ENCODE data around the gene EHD2. TPM values are rescaled to one million over a fixed set of nuclear protein-coding genes. Genes with fewer than 3 reads are reported as not detected.

Gene EHD2
- total and polyA plus RNA-seq, 4 donors, result 68.0 to 190 (median 127) TPM

DNA sequence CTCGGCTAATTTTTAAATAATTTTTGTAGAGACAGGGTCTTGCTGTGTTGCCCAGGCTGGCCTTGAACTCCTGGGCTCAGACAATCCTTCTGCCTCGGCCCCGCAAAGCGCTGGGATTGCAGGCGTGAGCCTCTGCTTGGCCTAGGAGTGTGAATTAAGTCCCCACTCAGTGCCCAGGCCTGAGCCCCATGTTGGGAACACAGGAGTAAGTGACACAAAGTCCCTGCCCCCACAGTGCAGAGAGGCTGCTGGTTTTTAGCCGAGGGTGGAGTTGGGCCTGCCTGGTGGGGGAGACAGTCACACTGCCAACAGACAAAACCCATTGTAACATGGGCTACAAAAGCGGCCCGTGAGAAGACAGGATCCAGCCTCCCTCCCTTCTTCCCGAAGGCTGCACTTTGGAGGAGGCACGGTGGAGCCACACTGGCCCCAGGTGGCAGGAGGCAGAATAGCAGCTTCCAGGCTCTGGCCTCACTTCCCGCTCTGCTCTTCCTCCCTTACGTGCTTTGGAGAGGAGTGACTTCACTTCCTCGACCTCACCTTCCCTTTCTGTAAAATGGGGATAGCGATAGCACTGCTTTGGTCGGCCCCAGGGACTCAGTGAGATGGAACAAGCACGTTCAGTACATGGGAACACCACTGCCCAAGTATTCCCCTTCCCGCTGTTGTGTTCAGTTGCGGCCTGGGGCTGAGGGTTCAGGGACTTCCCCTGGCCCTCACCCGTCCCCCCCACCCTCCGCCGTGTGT lies 15.2 kb upstream of the EHD2 start:
- H3K27me3 ChIP-seq (ENCODE audit: control insufficient read depth in 3 of 3, insufficient read depth in 3 of 3, low read length in 2 of 3), result no peaks in the 10 kb centered on the region
- H3K9ac ChIP-seq (ENCODE audit: insufficient read depth in 1 of 2, low read length in 2 of 2), result no peak overlapping the region
- no peaks in the 10 kb centered on the region for H3K4me1 ChIP-seq (ENCODE audit: control insufficient read depth in 5 of 5, insufficient read depth in 5 of 5, low read length in 5 of 5)
- TF ChIP-seq, protein P1, sequence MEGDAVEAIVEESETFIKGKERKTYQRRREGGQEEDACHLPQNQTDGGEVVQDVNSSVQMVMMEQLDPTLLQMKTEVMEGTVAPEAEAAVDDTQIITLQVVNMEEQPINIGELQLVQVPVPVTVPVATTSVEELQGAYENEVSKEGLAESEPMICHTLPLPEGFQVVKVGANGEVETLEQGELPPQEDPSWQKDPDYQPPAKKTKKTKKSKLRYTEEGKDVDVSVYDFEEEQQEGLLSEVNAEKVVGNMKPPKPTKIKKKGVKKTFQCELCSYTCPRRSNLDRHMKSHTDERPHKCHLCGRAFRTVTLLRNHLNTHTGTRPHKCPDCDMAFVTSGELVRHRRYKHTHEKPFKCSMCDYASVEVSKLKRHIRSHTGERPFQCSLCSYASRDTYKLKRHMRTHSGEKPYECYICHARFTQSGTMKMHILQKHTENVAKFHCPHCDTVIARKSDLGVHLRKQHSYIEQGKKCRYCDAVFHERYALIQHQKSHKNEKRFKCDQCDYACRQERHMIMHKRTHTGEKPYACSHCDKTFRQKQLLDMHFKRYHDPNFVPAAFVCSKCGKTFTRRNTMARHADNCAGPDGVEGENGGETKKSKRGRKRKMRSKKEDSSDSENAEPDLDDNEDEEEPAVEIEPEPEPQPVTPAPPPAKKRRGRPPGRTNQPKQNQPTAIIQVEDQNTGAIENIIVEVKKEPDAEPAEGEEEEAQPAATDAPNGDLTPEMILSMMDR (IDR thresholded peaks at IDR 0.05; ENCODE audit: control extremely low read depth, extremely low read depth), result peak; percentile 91
- no peak overlapping the region for H3K4me3 ChIP-seq
- H3K36me3 ChIP-seq (ENCODE audit: control insufficient read depth in 4 of 4, insufficient read depth in 4 of 4, low read length in 4 of 4), result peaks cover 0 to 51% (median 16%) of the 10 kb centered on the region in 4 donors
- DNase-seq, result peak; percentile 79 to 83 (median 80)
- H3K9me3 ChIP-seq (ENCODE audit: control insufficient read depth in 4 of 4, insufficient read depth in 3 of 4, low read length in 3 of 4), result no peaks in the 10 kb centered on the region
- peak overlapping the region in 1 of 2 donors; percentile 46 for H3K27ac ChIP-seq (ENCODE audit: low read depth in 1 of 2, low read length in 1 of 2)
- 48 to 55% methylated on average over 19 to 21 of the region's 21 CpGs for WGBS, 2 donors
- peak; percentile 81 for ATAC-seq (ENCODE audit: insufficient read depth, low FRiP score)

DNA sequence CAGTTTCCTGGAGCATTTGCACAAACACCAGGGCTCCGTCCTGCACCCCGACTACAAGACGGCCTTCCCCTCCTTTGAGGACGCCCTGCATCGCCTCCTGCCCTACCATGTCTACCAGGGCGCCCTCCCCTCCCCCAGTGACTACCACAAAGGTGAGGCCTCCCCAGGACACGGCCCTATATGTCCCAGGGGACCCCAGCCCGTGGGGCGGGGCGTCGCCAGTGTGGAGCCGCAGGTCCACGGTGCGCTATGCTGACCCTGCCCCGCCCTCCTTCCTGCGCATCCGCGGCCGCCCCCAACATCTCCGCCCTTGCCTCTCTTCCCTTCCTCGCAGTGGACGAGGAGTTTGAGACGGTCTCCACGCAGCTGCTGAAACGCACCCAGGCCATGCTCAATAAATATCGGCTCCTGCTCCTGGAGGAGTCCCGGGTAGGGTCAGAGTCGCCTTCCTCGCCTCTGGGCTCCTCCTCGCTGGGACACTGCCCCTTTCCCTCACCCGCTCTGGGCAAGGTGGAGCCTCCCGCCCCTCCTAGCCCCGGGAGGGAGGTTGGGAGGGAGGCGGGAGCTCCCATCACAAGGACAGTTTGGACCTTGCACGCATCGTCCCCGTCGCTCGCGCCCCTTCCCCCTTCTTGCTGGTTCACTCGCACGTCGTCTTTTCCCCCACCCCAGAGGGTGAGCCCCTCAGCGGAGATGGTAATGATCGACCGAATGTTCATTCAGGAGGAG lies 14.4 kb upstream of the EHD2 start:
- 91 to 96% methylated on average over 42 to 46 of the region's 46 CpGs for WGBS, 2 donors
- Histone ChIP-seq H3K9ac (ENCODE audit: insufficient read depth in 1 of 2, low read length in 2 of 2) (no peak overlapping the region), H3K27me3 (ENCODE audit: control insufficient read depth in 3 of 3, insufficient read depth in 3 of 3, low read length in 2 of 3) (no peaks in the 10 kb centered on the region), H3K36me3 (ENCODE audit: control insufficient read depth in 4 of 4, insufficient read depth in 4 of 4, low read length in 4 of 4) (peaks cover 0 to 46% (median 17%) of the 10 kb centered on the region in 4 donors), H3K27ac (ENCODE audit: low read depth in 1 of 2, low read length in 1 of 2) (no peak overlapping the region), H3K4me1 (ENCODE audit: control insufficient read depth in 5 of 5, insufficient read depth in 5 of 5, low read length in 5 of 5) (no peaks in the 10 kb centered on the region), H3K4me3 (no peak overlapping the region), H3K9me3 (ENCODE audit: control insufficient read depth in 4 of 4, insufficient read depth in 3 of 4, low read length in 3 of 4) (no peaks in the 10 kb centered on the region)
- TF ChIP-seq, protein P1 (IDR thresholded peaks at IDR 0.05; ENCODE audit: control extremely low read depth, extremely low read depth), result no peak
- ATAC-seq (ENCODE audit: insufficient read depth, low FRiP score) (no peak), DNase-seq (no peak)

- Histone ChIP-seq H3K27me3 (ENCODE audit: control insufficient read depth in 3 of 3, insufficient read depth in 3 of 3, low read length in 2 of 3) (no peaks in the 10 kb centered on the region), H3K4me3 (no peak overlapping the region), H3K27ac (ENCODE audit: low read depth in 1 of 2, low read length in 1 of 2) (no peak overlapping the region), H3K9me3 (ENCODE audit: control insufficient read depth in 4 of 4, insufficient read depth in 3 of 4, low read length in 3 of 4) (no peaks in the 10 kb centered on the region), H3K9ac (ENCODE audit: insufficient read depth in 1 of 2, low read length in 2 of 2) (no peak overlapping the region), H3K36me3 (ENCODE audit: control insufficient read depth in 4 of 4, insufficient read depth in 4 of 4, low read length in 4 of 4) (peaks cover 0 to 44% (median 19%) of the 10 kb centered on the region in 4 donors), H3K4me1 (ENCODE audit: control insufficient read depth in 5 of 5, insufficient read depth in 5 of 5, low read length in 5 of 5) (no peaks in the 10 kb centered on the region)
- 74 to 85% methylated on average over 8 to 9 of the region's 9 CpGs for WGBS, 2 donors
- DNase-seq (peak in 2 of 3 donors; percentile 14 to 28), ATAC-seq (ENCODE audit: insufficient read depth, low FRiP score) (no peak)
- TF ChIP-seq, protein P1 (IDR thresholded peaks at IDR 0.05; ENCODE audit: control extremely low read depth, extremely low read depth), result no peak
Observed at GRCh38 chr19:47699360-47699917, 13.8 kb upstream of the EHD2 start.

Measured in lung (tissue), 12 donors.